ENCODE results near the gene GNAL.

Gene GNAL

GRCh38 chr18:11857177-11857887 is 168.3 kb downstream of the GNAL start:
- no peak for DNase-seq

GRCh38 chr18:11859282-11859830 is 170.3 kb downstream of the GNAL start:
- DNase-seq = no peak

GRCh38 chr18:11859903-11860407 is 170.9 kb downstream of the GNAL start:
- DNase-seq = peak; percentile 33

- no peak for DNase-seq
Observed at GRCh38 chr18:11860594-11861450, 171.8 kb downstream of the GNAL start.

GRCh38 chr18:11861583-11862288 is 172.7 kb downstream of the GNAL start:
- DNase-seq = no peak

GRCh38 chr18:11862468-11863137 is 173.5 kb downstream of the GNAL start:
- DNase-seq = no peak

GRCh38 chr18:11864471-11864870 is 175.4 kb downstream of the GNAL start:
- no peak for DNase-seq

GRCh38 chr18:11865071-11865470 is 176.0 kb downstream of the GNAL start:
- DNase-seq = no peak

- no peak for DNase-seq
Observed at GRCh38 chr18:11866329-11866728, 177.3 kb downstream of the GNAL start.

- no peak for DNase-seq
Observed at GRCh38 chr18:11866764-11867163, 177.7 kb downstream of the GNAL start.

- no peak for DNase-seq
Observed at GRCh38 chr18:11868230-11868629, 179.2 kb downstream of the GNAL start.

GRCh38 chr18:11871501-11871900 is 182.4 kb downstream of the GNAL start:
- no peak for DNase-seq

GRCh38 chr18:11872479-11873136 is 183.5 kb downstream of the GNAL start:
- DNase-seq = no peak

GRCh38 chr18:11873670-11874340 is 184.7 kb downstream of the GNAL start:
- DNase-seq = no peak

GRCh38 chr18:11874676-11875075 is 185.6 kb downstream of the GNAL start:
- no peak for DNase-seq

GRCh38 chr18:11877497-11878135 is 188.6 kb downstream of the GNAL start:
- DNase-seq = no peak

GRCh38 chr18:11880586-11881304 is 191.7 kb downstream of the GNAL start:
- DNase-seq = no peak

GRCh38 chr18:11882636-11883035 is 193.6 kb downstream of the GNAL start:
- no peak for DNase-seq

- DNase-seq = no peak
Observed at GRCh38 chr18:11883153-11883552, 194.1 kb downstream of the GNAL start.

- DNase-seq = no peak
Observed at GRCh38 chr18:11884396-11885030, 195.4 kb downstream of the GNAL start.
